SK-N-SH (cell line): ENCODE results near the gene CHST11.

Experiments used
- CTCF ChIP-seq: fragments of 200-600 bp; sonication (generic); IDR thresholded peaks from 2 replicates; pipeline ENCODE4 v1.6.1; 2017; ENCODE audit warnings: antibody characterized with exemption, mild to moderate bottlenecking, moderate library complexity
- ELF1 ChIP-seq: IDR thresholded peaks from 2 replicates; pipeline ENCODE4 v1.4.0; 2012
- FOXJ3 ChIP-seq: sonication (generic); formaldehyde crosslinking; IDR thresholded peaks from 2 replicates; pipeline ENCODE4 v1.5.1; 2020; ENCODE audit warnings: mild to moderate bottlenecking, missing genetic modification reagents
- GATA2 ChIP-seq: sonication (generic); formaldehyde crosslinking; IDR thresholded peaks from 2 replicates; pipeline ENCODE4 v1.5.0; 2020; ENCODE audit warnings: mild to moderate bottlenecking, missing genetic modification reagents
- IRF3 ChIP-seq: fragments of 150-350 bp; IDR thresholded peaks from 2 replicates; pipeline ENCODE4 v1.6.1; 2016; ENCODE audit warnings: mild to moderate bottlenecking, low read depth, low read length
- MXI1 ChIP-seq: IDR thresholded peaks from 2 replicates; pipeline ENCODE4 v1.6.1; 2012; ENCODE audit warnings: mild to moderate bottlenecking, low read depth, low read length, improper control_type of control experiment
- NRF1 ChIP-seq: IDR thresholded peaks from 2 replicates; pipeline ENCODE4 v1.6.1; 2012; ENCODE audit warnings: low read depth, mild to moderate bottlenecking, low read length
- POLR2AphosphoS5 ChIP-seq: IDR thresholded peaks from 2 replicates; pipeline ENCODE4 v1.6.1; 2012; ENCODE audit warnings: low read depth, low read length
- RAD21 ChIP-seq: IDR thresholded peaks from 2 replicates; pipeline ENCODE4 v1.6.1; 2012; ENCODE audit warnings: mild to moderate bottlenecking, low read length
- RCOR1 ChIP-seq: fragments of 150-350 bp; IDR thresholded peaks from 2 replicates; pipeline ENCODE4 v1.6.1; 2017; ENCODE audit warnings: antibody characterized with exemption, low read length
- REST ChIP-seq: IDR thresholded peaks from 2 replicates; pipeline ENCODE4 v1.6.1; 2012; ENCODE audit warnings: mild to moderate bottlenecking, low read depth, low read length, moderate library complexity
- USF2 ChIP-seq: fragments of 150-350 bp; IDR thresholded peaks from 2 replicates; pipeline ENCODE4 v1.6.1; 2017; ENCODE audit warnings: antibody characterized with exemption, low read length, low read depth, borderline replicate concordance

- TF ChIP-seq ELF1, result no peak
- no peak for TF ChIP-seq MXI1
- TF ChIP-seq NRF1, result no peak
- TF ChIP-seq CTCF, result no peak
- no peak for TF ChIP-seq REST
- no peak for TF ChIP-seq GATA2 (CRISPR knock-in tag)
- no peak for TF ChIP-seq POLR2AphosphoS5
- TF ChIP-seq RAD21, result no peak
- TF ChIP-seq IRF3, result no peak
- no peak for TF ChIP-seq USF2
- no peak for TF ChIP-seq RCOR1
- TF ChIP-seq FOXJ3 (CRISPR knock-in tag), result no peak
Observed at GRCh38 chr12:104763168-104763805, 306.5 kb downstream of the CHST11 start.
